Naive thymus-derived CD8-positive, alpha-beta T cell (primary cell): Measurements from ENCODE around the gene F11R. TPM values are rescaled to one million over a fixed set of nuclear protein-coding genes. Genes with fewer than 3 reads are reported as not detected.
"Not testable (repeated sequence)": the region's sequence is repeated elsewhere in the genome, so short reads cannot be mapped to it uniquely, and the experiment has no call there.

Experiments
- ATAC-seq, 2 donors: fragments of 150-1000 bp; cut with Tn5 transposase in 1 of 2; sonication (Bioruptor Pico), chemical (Tn5 transposase) in 1 of 2; 1 replicate in 1 of 2; 2 replicates in 1 of 2; pipeline ENCODE4 v1.10.0; 2021; ENCODE audit warnings: mild to moderate bottlenecking in 2 of 2, moderate library complexity in 2 of 2
- POLR2A ChIA-PET: fragments of 350-600 bp; sonication (Branson Sonifier 250); formaldehyde crosslinking; loops from one replicate; lab custom pipeline; 2021; ENCODE audit warnings: antibody characterized with exemption; lab: Charles Lee
- DNase-seq, 10 donors: peaks; one replicate each; pipeline versions ENCODE4 v3.0.0 to v3.0.0-alpha.2; 2020 to 2022
- H3K27ac Mint-ChIP-seq, 10 donors: one replicate each; pipeline ENCODE4 v1.8.0; 2020 to 2022; ENCODE audit warnings: mild to moderate bottlenecking in 10 of 10, mixed read lengths in 10 of 10, moderate library complexity in 4 of 10, inconsistent platforms in 1 of 10
- H3K27me3 Mint-ChIP-seq, 5 donors: one replicate each; pipeline ENCODE4 v1.8.0; 2021 to 2022; ENCODE audit warnings: mixed read lengths in 5 of 5
- H3K36me3 Mint-ChIP-seq, 3 donors: one replicate each; pipeline ENCODE4 v1.8.0; 2020 to 2022; ENCODE audit warnings: mixed read lengths in 3 of 3, mild to moderate bottlenecking in 2 of 3, inconsistent platforms in 1 of 3
- H3K4me1 Mint-ChIP-seq, 4 donors: one replicate each; pipeline ENCODE4 v1.8.0; 2021 to 2022; ENCODE audit warnings: mixed read lengths in 4 of 4
- H3K4me3 Mint-ChIP-seq, 10 donors: one replicate each; pipeline ENCODE4 v1.8.0; 2020 to 2022; ENCODE audit warnings: mild to moderate bottlenecking in 10 of 10, mixed read lengths in 10 of 10, moderate library complexity in 6 of 10, inconsistent platforms in 1 of 10
- H3K9me3 Mint-ChIP-seq, 9 donors: one replicate each; pipeline ENCODE4 v1.8.0; 2020 to 2022; ENCODE audit warnings: mixed read lengths in 9 of 9, mild to moderate bottlenecking in 3 of 9, inconsistent platforms in 1 of 9, moderate library complexity in 1 of 9
- polyA plus RNA-seq, 3 donors: library from polyadenylated mRNA; unstranded; fragments of 300-500 nt; fragmentation: Illumina TruSeq; gene quantifications; one replicate each; pipeline ENCODE4 v1.2.3, GENCODE V29; 2021
- total RNA-seq, 8 experiments: library from RNA in 2 of 8; stranded (reverse) in 2 of 8; gene quantifications; one replicate each; pipeline ENCODE4 v1.2.3 and lab custom pipeline; 2021 to 2026

Gene F11R
- total RNA-seq = 10 to 100 TPM; 16.3 to 16.4 TPM
- polyA plus RNA-seq = 1 to 10 TPM; 6.7 to 9.0 (median 8.1) TPM
- 9.3 to 26.5 (median 13.8) reads per million in 6 experiments for total RNA-seq (lab: John Stamatoyannopoulos, UW)

GRCh38 chr1:161020509-161021164 is at the start of gene F11R:
Gene F11R (minus strand): TSS chr1:161021152. CDS start chr1:161021073, 79 bp downstream.
- Mint-ChIP-seq H3K4me1 (peaks cover 28 to 51% (median 45%) of the 10 kb centered on the region in 4 donors), H3K27ac (peak within 1 kb of the TSS; percentile 62 to 98 (median 94))
- DNase-seq = peak in 2 of 10 donors; percentile 17 to 37

GRCh38 chr1:161069731-161070270 is 48.8 kb upstream of the F11R start, which contains the start of gene ARHGAP30:
Gene ARHGAP30 (minus strand): TSS chr1:161069891. CDS start chr1:161069624, 267 bp downstream.
- ATAC-seq = peak; percentile 79 to 85
- no peaks in the 10 kb centered on the region for H3K27me3 Mint-ChIP-seq

More at GRCh38 chr1:161020509-161021164, at the start of gene F11R:
- POLR2A ChIA-PET = interaction anchor here (0.6 to 5.4 kb wide), 16 partner anchors 9 to 313 kb away, joined by 3 to 65 read pairs (median 4); partner anchors contain the start of genes ARHGAP30, DEDD, KLHDC9 and TSTD1
- Mint-ChIP-seq H3K27me3 (peaks cover 0 to 2% (median 0%) of the 10 kb centered on the region in 5 donors), H3K36me3 (peaks cover 0 to 2% (median 0%) of the 10 kb centered on the region in 3 donors), H3K9me3 (no peaks in the 10 kb centered on the region), H3K4me3 (peak within 1 kb of the TSS; percentile 85 to 97 (median 90))
- ATAC-seq = peak; percentile 41 to 47

GRCh38 chr1:161069241-161069640 is 48.3 kb upstream of the F11R start:
- Mint-ChIP-seq H3K27ac (peak overlapping the region; percentile 96 to 100 (median 98)), H3K4me1 (peaks cover 38 to 76% (median 65%) of the 10 kb centered on the region in 4 donors), H3K4me3 (peak overlapping the region; percentile 88 to 100 (median 99)), H3K9me3 (no peaks in the 10 kb centered on the region), H3K36me3 (peaks cover 4 to 35% (median 15%) of the 10 kb centered on the region in 3 donors), H3K27me3 (no peaks in the 10 kb centered on the region)
- DNase-seq (peak in 2 of 10 donors; percentile 31 to 61), ATAC-seq (peak in 1 of 2 donors; percentile 1)
- POLR2A ChIA-PET = interaction anchor here (0.7 to 10.2 kb wide), 17 partner anchors 10 to 271 kb away, joined by 3 to 429 read pairs (median 14); partner anchors contain the start of genes DEDD, F11R, KLHDC9 and NIT1

More at GRCh38 chr1:161069731-161070270, 48.8 kb upstream of the F11R start, which contains the start of gene ARHGAP30:
- Mint-ChIP-seq H3K4me3 (peak within 1 kb of the TSS; percentile 88 to 100 (median 99)), H3K27ac (peak within 1 kb of the TSS; percentile 96 to 100 (median 98)), H3K4me1 (peaks cover 33 to 75% (median 61%) of the 10 kb centered on the region in 4 donors), H3K36me3 (peaks cover 4 to 29% (median 14%) of the 10 kb centered on the region in 3 donors), H3K9me3 (no peaks in the 10 kb centered on the region)
- DNase-seq = peak; percentile 58 to 94 (median 82)
- POLR2A ChIA-PET = interaction anchor here (0.6 to 10.2 kb wide), 22 partner anchors 10 to 314 kb away, joined by 3 to 429 read pairs (median 5); partner anchors contain the start of genes DEDD, F11R, KLHDC9 and NIT1

GRCh38 chr1:161068306-161069234 is 47.6 kb upstream of the F11R start:
- Mint-ChIP-seq H3K4me1 (peaks cover 44 to 78% (median 72%) of the 10 kb centered on the region in 4 donors), H3K27ac (peak overlapping the region; percentile 96 to 100 (median 98)), H3K4me3 (peak overlapping the region; percentile 88 to 100 (median 99)), H3K9me3 (no peaks in the 10 kb centered on the region), H3K36me3 (peaks cover 4 to 41% (median 18%) of the 10 kb centered on the region in 3 donors), H3K27me3 (no peaks in the 10 kb centered on the region)
- DNase-seq (peak; percentile 62 to 91 (median 83)), ATAC-seq (peak; percentile 74 to 77)
- POLR2A ChIA-PET = interaction anchor here (0.6 to 10.2 kb wide), 17 partner anchors 10 to 270 kb away, joined by 3 to 429 read pairs (median 14); partner anchors contain the start of genes DEDD, F11R, KLHDC9 and NIT1

GRCh38 chr1:161066694-161067093 is 45.7 kb upstream of the F11R start:
- Mint-ChIP-seq H3K27me3 (no peaks in the 10 kb centered on the region), H3K9me3 (no peaks in the 10 kb centered on the region), H3K4me1 (peaks cover 50 to 86% (median 79%) of the 10 kb centered on the region in 4 donors), H3K36me3 (peaks cover 4 to 59% (median 21%) of the 10 kb centered on the region in 3 donors), H3K27ac (peak overlapping the region; percentile 95 to 100 (median 98)), H3K4me3 (peak overlapping the region; percentile 88 to 100 (median 99))
- POLR2A ChIA-PET = interaction anchor here (0.8 to 10.2 kb wide), 3 partner anchors 22 to 46 kb away, joined by 4 to 429 read pairs (median 119); partner anchors contain the start of genes F11R, KLHDC9, TSTD1 and USF1
- no peak for DNase-seq
- ATAC-seq = no peak

- Mint-ChIP-seq H3K27ac (peak overlapping the region; percentile 25 to 97 (median 88)), H3K4me1 (peaks cover 45 to 83% (median 77%) of the 10 kb centered on the region in 4 donors), H3K36me3 (peaks cover 4 to 66% (median 21%) of the 10 kb centered on the region in 3 donors), H3K4me3 (peak overlapping the region; percentile 64 to 100 (median 95))
- not testable (repeated sequence) for ATAC-seq, H3K27me3 Mint-ChIP-seq, H3K9me3 Mint-ChIP-seq
- POLR2A ChIA-PET = interaction anchor here (7.5 to 10.2 kb wide), 2 partner anchors 21 to 31 kb away, joined by 119 to 429 read pairs; partner anchors contain the start of genes KLHDC9, TSTD1 and USF1
- peak in 1 of 10 donors; percentile 35 for DNase-seq
Observed at GRCh38 chr1:161065681-161066080, 44.7 kb upstream of the F11R start.

GRCh38 chr1:161063936-161064335 is 43.0 kb upstream of the F11R start:
- Mint-ChIP-seq H3K4me1 (peaks cover 47 to 87% (median 84%) of the 10 kb centered on the region in 4 donors), H3K36me3 (peaks cover 4 to 83% (median 22%) of the 10 kb centered on the region in 3 donors), H3K4me3 (peak overlapping the region; percentile 64 to 100 (median 81)), H3K27ac (peak overlapping the region; percentile 77 to 97 (median 92))
- ATAC-seq, H3K9me3 Mint-ChIP-seq, DNase-seq, H3K27me3 Mint-ChIP-seq: not testable (repeated sequence)
- POLR2A ChIA-PET = interaction anchor here (0.9 to 10.2 kb wide), 2 partner anchors 19 to 237 kb away, joined by 3 to 429 read pairs; partner anchors contain the start of genes TSTD1 and USF1

- H3K4me3 Mint-ChIP-seq = peak overlapping the region in 5 of 10 donors; percentile 7 to 88 (median 65)
- ATAC-seq (no peak), DNase-seq (no peak)
- H3K27me3 Mint-ChIP-seq = no peaks in the 10 kb centered on the region
- peak overlapping the region; percentile 58 to 97 (median 85) for H3K27ac Mint-ChIP-seq
- H3K4me1 Mint-ChIP-seq = peaks cover 37 to 85% (median 80%) of the 10 kb centered on the region in 4 donors
- POLR2A ChIA-PET = interaction anchor here (0.6 to 6.0 kb wide), 4 partner anchors 8 to 54 kb away, joined by 3 to 38 read pairs (median 20); partner anchors contain the start of genes ARHGAP30 and USF1
- H3K9me3 Mint-ChIP-seq = no peaks in the 10 kb centered on the region
- peaks cover 4 to 89% (median 16%) of the 10 kb centered on the region in 3 donors for H3K36me3 Mint-ChIP-seq
Observed at GRCh38 chr1:161061419-161061818, 40.5 kb upstream of the F11R start.

- peak overlapping the region in 6 of 10 donors; percentile 12 to 72 (median 48) for H3K4me3 Mint-ChIP-seq
- POLR2A ChIA-PET = interaction anchor here (5.8 to 6.0 kb wide), 2 partner anchors 10 to 13 kb away, joined by 36 to 38 read pairs; partner anchors contain the start of genes ARHGAP30 and USF1
Observed at GRCh38 chr1:161059293-161059692, 38.3 kb upstream of the F11R start.

GRCh38 chr1:161054805-161055204 is 33.9 kb upstream of the F11R start:
- DNase-seq = no peak
- ATAC-seq = no peak

More at GRCh38 chr1:161059293-161059692, 38.3 kb upstream of the F11R start:
- H3K4me1 Mint-ChIP-seq = peaks cover 34 to 78% (median 68%) of the 10 kb centered on the region in 4 donors
- no peaks in the 10 kb centered on the region for H3K9me3 Mint-ChIP-seq
- no peaks in the 10 kb centered on the region for H3K27me3 Mint-ChIP-seq
- no peak for DNase-seq
- peaks cover 5 to 89% (median 13%) of the 10 kb centered on the region in 3 donors for H3K36me3 Mint-ChIP-seq
- ATAC-seq = no peak
- H3K27ac Mint-ChIP-seq = peak overlapping the region; percentile 68 to 96 (median 84)

More at GRCh38 chr1:161054805-161055204, 33.9 kb upstream of the F11R start:
- H3K4me1 Mint-ChIP-seq = peaks cover 23 to 54% (median 45%) of the 10 kb centered on the region in 4 donors
- POLR2A ChIA-PET = interaction anchor here (1.1 to 1.8 kb wide), 5 partner anchors 9 to 43 kb away, joined by 3 to 9 read pairs (median 4); partner anchors contain the start of genes ARHGAP30, KLHDC9 and USF1
- no peaks in the 10 kb centered on the region for H3K27me3 Mint-ChIP-seq
- H3K27ac Mint-ChIP-seq = peak overlapping the region in 2 of 10 donors; percentile 49 to 66
- H3K36me3 Mint-ChIP-seq = peaks cover 5 to 94% (median 19%) of the 10 kb centered on the region in 3 donors
- H3K9me3 Mint-ChIP-seq = no peaks in the 10 kb centered on the region
- H3K4me3 Mint-ChIP-seq = no peak overlapping the region
